Loucy (cell line): Measurements from ENCODE around the gene PPP1R14C.

ENCODE experiments used
- CTCF ChIP-seq: fragments of 200-600 bp; sonication (generic); conservative IDR thresholded peaks from 2 replicates; pipeline ENCODE4 v1.5.1; 2014; ENCODE audit warnings: mild to moderate bottlenecking, antibody characterized with exemption, low read length
- EZH2phosphoT487 ChIP-seq: fragments of 200-600 bp; IDR thresholded peaks from 2 replicates; pipeline ENCODE4 v1.6.1; 2018; ENCODE audit warnings: antibody characterized with exemption, mild to moderate bottlenecking, moderate library complexity, borderline replicate concordance

GRCh38 chr6:150289454-150290071, 146.7 kb downstream of the PPP1R14C start:
- TF ChIP-seq CTCF (no peak), EZH2phosphoT487 (no peak)
